GM12874 (cell line): Measurements from ENCODE around the gene SZT2.

Source experiments
- TF ChIP-seq, protein P1 (sequence below): IDR thresholded peaks from 2 replicates; pipeline ENCODE4 v1.5.1; 2011; ENCODE audit warnings: low read depth, mild to moderate bottlenecking, control low read depth, low read length, moderate library complexity; ENCODE audit not compliant: insufficient read depth

SZT2 gene

DNA sequence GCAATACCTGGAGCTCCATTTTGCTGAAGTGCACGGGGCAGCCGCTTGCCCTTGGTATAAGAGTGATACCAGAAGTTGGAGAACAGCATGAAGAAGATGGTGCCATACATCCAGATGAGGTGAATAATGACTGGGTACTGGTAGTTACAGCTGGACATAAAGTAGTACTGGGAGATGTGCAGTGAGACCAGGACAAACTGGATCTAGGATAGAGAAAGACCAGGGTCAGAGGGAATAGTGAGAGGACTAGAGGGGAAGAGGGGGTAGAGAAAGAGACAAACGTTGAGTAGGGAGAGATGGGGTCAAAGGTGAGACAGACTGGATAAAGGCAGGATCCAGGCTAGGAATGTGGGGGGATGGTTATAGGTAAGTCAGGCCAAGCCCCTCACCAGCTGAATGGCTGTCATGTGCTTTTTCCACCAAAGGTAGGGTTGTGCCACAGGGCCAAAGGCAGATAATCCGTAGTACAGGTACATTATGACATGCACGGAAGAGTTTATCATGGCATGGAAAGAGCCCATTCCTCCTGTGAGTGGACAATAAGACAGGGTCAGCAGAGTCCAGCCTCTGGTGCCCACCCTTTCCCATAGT is 25.7 kb upstream of the SZT2 start:
- TF ChIP-seq, protein P1, sequence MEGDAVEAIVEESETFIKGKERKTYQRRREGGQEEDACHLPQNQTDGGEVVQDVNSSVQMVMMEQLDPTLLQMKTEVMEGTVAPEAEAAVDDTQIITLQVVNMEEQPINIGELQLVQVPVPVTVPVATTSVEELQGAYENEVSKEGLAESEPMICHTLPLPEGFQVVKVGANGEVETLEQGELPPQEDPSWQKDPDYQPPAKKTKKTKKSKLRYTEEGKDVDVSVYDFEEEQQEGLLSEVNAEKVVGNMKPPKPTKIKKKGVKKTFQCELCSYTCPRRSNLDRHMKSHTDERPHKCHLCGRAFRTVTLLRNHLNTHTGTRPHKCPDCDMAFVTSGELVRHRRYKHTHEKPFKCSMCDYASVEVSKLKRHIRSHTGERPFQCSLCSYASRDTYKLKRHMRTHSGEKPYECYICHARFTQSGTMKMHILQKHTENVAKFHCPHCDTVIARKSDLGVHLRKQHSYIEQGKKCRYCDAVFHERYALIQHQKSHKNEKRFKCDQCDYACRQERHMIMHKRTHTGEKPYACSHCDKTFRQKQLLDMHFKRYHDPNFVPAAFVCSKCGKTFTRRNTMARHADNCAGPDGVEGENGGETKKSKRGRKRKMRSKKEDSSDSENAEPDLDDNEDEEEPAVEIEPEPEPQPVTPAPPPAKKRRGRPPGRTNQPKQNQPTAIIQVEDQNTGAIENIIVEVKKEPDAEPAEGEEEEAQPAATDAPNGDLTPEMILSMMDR, result no peak

DNA sequence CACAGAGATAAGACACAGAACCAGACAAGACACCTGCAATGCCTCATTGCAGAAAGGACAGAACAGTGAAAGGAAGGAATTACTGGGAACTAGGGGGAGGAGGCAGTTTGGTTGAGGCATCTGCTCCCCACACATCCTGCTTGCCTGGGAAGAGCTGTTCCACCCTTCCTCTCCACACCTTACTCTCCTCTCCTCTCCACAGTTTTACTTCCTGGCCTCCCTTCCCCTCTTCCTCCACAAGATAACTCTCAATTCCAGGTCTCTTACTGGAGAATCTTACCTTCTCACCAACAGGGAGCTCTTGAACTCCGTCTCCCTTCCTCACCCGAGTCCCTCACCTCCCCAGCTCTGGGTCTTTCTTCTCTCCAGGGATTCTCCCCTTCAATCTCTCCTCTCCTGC is 24.0 kb upstream of the SZT2 start:
- TF ChIP-seq, protein P1, result no peak

DNA sequence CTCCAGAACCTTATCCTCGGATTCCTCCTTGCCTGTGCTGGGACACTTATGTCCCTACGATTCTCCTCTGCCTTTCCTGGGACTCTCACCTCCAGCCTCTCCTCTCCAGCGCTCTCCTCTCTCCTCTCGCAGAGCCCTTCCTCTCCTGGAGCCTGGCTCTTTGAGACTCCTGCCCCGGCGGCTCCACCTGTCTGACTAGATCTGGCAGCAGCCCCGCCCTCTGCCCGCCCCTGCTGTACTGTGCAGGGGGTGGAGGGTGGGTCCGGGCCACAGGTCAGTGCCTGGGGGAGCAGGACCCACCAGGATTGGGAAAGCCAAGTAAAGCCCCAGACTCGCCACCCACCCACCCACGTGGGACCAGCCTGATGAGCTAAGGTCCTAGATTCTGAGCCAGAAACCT is 23.5 kb upstream of the SZT2 start:
- TF ChIP-seq, protein P1, result no peak

DNA sequence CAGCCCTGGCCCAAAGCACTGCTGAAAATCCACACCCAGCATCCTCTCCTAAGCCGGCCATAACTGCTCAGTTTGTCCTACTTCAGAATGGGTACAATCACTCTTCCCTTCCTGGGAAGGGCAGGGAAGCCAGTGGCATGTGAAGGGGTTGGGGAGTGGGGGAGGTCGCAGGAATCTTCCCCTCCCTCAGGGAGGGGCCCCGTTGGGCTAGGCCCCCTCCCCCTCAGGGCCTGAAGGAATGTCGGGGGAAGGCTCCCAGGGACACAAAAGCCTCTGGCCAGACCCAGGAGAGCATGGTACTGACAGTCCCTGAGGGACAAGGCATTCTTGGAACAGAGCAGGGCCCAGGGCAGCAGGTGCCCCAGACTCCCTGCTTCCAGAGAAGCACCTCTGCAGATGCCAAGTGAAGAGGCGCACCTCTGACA is 23.1 kb upstream of the SZT2 start:
- TF ChIP-seq, protein P1, result no peak

DNA sequence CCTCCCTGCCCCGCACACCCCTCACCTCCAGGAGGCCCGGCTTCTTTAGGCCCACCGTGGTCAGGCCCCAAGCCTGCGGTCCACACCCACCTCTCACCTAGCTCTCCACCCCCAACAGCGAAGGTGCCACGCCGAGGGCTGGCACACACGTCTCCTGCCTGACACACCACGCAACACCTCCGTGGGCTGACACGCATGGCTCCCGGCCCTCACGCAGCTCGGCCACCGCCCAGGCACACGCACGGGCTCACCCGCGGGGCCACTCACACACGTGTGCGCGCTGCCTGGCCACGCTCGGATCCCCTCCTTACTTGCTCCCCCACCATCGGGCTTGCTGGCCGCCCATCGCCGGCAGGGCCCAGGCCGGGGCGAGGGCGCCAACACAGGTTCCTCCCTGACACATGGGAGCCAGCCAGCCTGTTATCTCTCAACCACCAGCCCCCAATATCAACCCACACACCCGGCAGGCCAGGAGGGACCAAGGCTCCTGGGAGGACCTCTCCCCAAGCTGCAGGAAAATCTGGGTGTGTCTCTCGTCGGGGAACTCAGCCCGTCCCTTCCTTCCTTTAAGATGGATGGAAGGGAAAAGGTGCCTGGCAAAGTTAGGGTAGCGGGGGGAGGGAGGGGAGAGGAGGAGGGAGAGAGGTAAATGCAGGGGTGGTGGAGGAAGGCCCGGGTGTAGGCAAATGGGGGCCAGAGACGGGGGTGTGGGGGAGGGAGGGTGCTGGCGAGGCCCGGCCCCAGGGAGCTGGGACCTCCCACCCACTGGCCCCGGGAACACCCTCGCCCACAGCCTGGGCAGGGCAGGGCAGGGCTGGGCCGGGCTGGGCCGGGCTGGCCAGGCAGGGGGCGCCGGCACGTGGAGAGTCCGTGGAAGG is 22.4 kb upstream of the SZT2 start:
- TF ChIP-seq, protein P1, result no peak

DNA sequence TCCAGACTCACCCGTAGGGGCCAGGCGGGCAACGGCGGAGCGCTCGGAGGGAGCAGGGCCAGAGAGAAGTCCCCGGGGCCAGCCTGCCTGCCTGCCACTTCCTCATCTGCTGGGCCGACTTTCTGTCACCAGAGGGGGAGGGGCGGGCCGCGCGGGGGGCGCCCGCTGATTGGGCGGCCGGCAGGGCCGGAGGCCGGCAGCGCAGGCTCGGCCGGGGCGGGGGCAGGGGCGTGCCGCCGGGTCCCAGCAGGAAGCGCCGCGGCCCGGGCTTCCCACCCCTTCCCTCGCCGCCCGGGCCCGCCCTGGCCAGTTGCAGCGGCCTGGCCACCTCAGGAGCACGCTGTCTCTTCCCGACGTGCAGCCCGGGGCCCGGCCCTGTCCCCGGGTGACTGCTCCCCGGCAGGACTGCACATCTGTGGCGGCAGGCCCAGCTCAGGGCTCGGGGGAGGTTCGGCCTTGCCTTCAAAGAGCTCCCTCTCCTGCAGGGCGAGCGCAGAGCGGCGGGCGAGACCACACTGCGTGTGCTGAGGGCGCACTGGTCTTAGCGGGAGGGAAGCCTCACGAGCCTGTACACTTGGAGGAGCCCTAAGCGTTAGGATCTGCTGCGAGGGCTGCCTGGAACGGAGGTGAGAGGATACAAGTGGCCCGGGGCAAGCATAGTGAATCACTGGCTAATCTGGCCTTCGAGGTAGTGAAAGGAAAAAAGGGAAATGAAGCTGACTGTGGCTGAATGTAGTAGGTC is 21.6 kb upstream of the SZT2 start, which contains the start of gene ELOVL1:
TSS of gene ELOVL1 (minus strand) at position 108 of the 742 bp plus-strand sequence. CDS start 2,402 bp downstream, outside the sequence.
- TF ChIP-seq, protein P1, result peak; percentile 31; the same call in 1 of the 2 replicates

DNA sequence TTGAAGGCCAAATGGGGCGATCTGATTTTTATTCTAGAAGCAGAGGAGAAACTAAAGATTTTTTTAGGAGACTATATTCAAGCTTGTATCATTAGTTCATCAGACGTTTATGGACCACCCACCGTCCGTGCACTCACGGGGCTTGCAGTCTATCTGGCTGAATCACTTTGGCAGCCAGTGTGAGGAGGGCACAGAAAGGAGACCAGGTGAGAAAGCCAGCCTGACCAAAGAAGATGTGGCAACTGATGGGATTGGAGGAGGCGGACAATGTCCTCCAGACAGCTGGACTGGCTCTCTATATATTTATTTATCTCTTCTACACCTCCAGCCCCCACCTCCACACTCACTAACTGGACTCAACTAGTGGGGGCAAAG is 21.1 kb upstream of the SZT2 start:
- TF ChIP-seq, protein P1, result no peak
